Stimulated activated CD4-positive, alpha-beta T cell treated with anti-CD3 and anti-CD28 coated beads, Interleukin-15, amount 100 ng/mL, for 24 hours (primary cell): ENCODE results near the gene KRTAP5-2.
"Not testable (repeated sequence)": the region's sequence is repeated elsewhere in the genome, so short reads cannot be mapped to it uniquely, and the experiment has no call there.

Experiments used
- DNase-seq: peaks from one replicate; pipeline ENCODE4 v3.0.0-alpha.2; 2020

KRTAP5-2 gene

GRCh38 chr11:1586699-1587098 is 11.4 kb downstream of the KRTAP5-2 start:
- DNase-seq, result no peak

GRCh38 chr11:1584661-1585370 is 13.3 kb downstream of the KRTAP5-2 start, which contains the start of gene KRTAP5-1:
TSS of gene KRTAP5-1 (minus strand) at chr11:1585283. CDS start at chr11:1585249, 34 bp downstream.
- not testable (repeated sequence) for DNase-seq

- not testable (repeated sequence) for DNase-seq
These were observed 15.2 kb downstream of the KRTAP5-2 start for GRCh38 chr11:1582909-1583308.

- no peak for DNase-seq
These were observed 16.1 kb downstream of the KRTAP5-2 start for GRCh38 chr11:1581976-1582375.

- DNase-seq, result no peak
These were observed 21.3 kb downstream of the KRTAP5-2 start for GRCh38 chr11:1576825-1577224.

- not testable (repeated sequence) for DNase-seq
These were observed 22.3 kb downstream of the KRTAP5-2 start for GRCh38 chr11:1575756-1576155.

- no peak for DNase-seq
These were observed 23.2 kb downstream of the KRTAP5-2 start for GRCh38 chr11:1574933-1575242.

GRCh38 chr11:1574238-1574932 is 23.7 kb downstream of the KRTAP5-2 start:
- peak; percentile 62 for DNase-seq

- no peak for DNase-seq
These were observed 24.2 kb downstream of the KRTAP5-2 start for GRCh38 chr11:1573903-1574237.

GRCh38 chr11:1573077-1573902 is 24.8 kb downstream of the KRTAP5-2 start:
- peak; percentile 46 for DNase-seq

GRCh38 chr11:1572197-1573076 is 25.7 kb downstream of the KRTAP5-2 start, which contains the start of gene DUSP8:
TSS of gene DUSP8 (minus strand) at chr11:1572271. CDS start at chr11:1565826, 6,445 bp downstream.
- peak; percentile 92 for DNase-seq

GRCh38 chr11:1571760-1572196 is 26.3 kb downstream of the KRTAP5-2 start:
- no peak for DNase-seq

GRCh38 chr11:1570896-1571759 is 27.0 kb downstream of the KRTAP5-2 start:
- no peak for DNase-seq

- DNase-seq, result no peak
These were observed 27.6 kb downstream of the KRTAP5-2 start for GRCh38 chr11:1570531-1570895.

GRCh38 chr11:1570001-1570453 is 28.1 kb downstream of the KRTAP5-2 start:
- DNase-seq, result no peak

- DNase-seq, result no peak
These were observed 28.8 kb downstream of the KRTAP5-2 start for GRCh38 chr11:1569251-1569780.

GRCh38 chr11:1568441-1568911 is 29.6 kb downstream of the KRTAP5-2 start:
- DNase-seq, result no peak

- no peak for DNase-seq
These were observed 30.4 kb downstream of the KRTAP5-2 start for GRCh38 chr11:1567721-1568100.

GRCh38 chr11:1567052-1567720 is 30.9 kb downstream of the KRTAP5-2 start:
- DNase-seq, result no peak

GRCh38 chr11:1566381-1567051 is 31.6 kb downstream of the KRTAP5-2 start:
- DNase-seq, result no peak
